NCI-H2107 treated with DMSO at 0.1 percent for 48 hours (cell line): ENCODE results near the gene RNF41.
"Not testable (repeated sequence)": the region's sequence is repeated elsewhere in the genome, so short reads cannot be mapped to it uniquely, and the experiment has no call there.

Experiments used
- DNase-seq: peaks from one replicate; lab custom pipeline; 2025; ENCODE audit not compliant: unreplicated experiment; lab: John Stamatoyannopoulos, UW

The RNF41 gene

GRCh38 chr12:56178347-56178746 is 43.4 kb downstream of the RNF41 start:
- DNase-seq, result no peak

GRCh38 chr12:56172839-56173238 is 48.9 kb downstream of the RNF41 start:
- DNase-seq, result no peak

DNA sequence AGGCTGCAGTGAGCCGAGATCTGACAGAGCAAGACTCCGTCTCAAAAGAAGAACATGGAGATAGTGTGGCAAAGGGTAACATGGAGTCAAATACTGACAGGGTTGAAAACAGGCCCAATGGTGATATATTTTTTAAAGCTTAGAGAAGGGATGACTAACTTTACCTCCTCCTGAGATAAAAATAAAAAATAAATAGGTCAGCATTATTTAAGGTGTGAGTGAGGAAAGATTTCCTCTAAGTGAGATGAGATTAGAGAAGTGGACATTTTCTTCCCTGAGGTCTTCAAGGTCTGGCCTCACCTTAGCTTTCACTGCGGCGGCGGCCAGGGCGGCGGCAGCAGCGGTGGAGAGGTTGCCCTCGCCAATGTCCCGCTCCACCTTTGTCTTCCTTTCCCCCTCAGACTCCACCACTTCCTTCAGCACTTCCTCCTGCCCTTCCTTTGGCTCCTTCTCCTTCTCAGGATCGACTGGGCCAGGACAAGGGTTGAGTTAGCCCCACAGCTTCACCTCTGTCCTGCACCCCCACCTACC is 52.4 kb downstream of the RNF41 start:
- no peak for DNase-seq

DNA sequence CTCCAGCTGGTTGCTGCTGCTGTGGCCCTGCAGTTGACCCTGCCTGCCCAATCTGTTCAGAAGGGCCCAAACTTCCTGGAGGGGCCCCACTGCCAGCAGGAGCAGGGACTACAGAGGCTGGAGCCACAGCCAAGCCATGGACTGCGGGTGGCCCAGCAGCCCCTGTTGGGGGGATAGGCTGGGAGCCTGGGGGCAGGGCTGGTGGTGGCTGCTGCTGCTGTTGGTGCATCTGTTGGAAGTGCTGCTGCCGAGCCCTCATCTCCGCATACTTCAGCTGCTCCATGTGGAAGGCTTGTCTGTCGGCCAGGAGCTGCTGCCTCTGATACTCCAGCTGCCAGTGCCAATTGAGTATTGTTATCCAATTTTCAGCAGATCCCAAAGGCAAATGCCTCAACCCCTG is 56.4 kb downstream of the RNF41 start:
- DNase-seq, result no peak

- no peak for DNase-seq
Observed at GRCh38 chr12:56164345-56164729, 57.4 kb downstream of the RNF41 start.

DNA sequence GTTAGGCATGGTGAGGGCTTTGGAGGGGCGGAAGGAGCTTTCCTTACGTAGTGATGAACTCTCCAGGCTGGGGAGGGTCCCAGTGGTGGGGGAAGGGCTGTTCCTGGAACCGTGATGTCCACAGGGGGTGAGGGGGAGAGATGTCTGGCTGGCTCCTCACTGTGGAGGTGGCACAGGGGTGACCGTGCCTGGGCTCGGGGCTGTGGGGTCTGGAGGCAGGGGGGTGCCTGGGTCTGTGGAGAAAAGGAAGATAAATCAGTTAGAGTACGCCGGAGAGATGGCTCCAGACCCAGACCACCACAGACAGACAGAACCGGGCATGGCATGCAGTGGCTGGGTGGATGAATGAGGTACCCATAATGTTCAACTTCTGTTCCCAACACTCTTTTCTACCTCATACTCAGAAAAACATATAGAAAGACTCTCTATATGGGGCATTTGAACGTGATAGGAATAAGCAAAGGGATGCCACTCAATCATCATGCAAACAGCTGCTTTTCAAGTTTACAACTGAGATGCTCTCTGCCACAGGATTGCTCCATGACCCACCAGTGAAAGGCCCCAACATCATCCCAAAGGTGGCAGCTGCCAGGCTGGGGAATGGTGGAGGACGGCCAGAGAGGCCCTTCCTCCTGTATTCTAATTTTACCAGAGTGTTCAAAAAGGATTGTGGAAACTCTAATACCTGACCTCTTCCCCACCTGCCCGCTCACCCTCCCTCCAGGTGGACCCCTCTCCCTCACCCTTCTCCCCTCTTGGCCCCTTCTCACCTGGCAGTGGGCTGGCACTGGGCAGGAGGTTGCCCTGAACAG is 58.0 kb downstream of the RNF41 start:
- no peak for DNase-seq

GRCh38 chr12:56162468-56163290 is 59.0 kb downstream of the RNF41 start:
- no peak for DNase-seq

GRCh38 chr12:56161690-56162351 is 59.9 kb downstream of the RNF41 start:
- DNase-seq, result no peak

DNA sequence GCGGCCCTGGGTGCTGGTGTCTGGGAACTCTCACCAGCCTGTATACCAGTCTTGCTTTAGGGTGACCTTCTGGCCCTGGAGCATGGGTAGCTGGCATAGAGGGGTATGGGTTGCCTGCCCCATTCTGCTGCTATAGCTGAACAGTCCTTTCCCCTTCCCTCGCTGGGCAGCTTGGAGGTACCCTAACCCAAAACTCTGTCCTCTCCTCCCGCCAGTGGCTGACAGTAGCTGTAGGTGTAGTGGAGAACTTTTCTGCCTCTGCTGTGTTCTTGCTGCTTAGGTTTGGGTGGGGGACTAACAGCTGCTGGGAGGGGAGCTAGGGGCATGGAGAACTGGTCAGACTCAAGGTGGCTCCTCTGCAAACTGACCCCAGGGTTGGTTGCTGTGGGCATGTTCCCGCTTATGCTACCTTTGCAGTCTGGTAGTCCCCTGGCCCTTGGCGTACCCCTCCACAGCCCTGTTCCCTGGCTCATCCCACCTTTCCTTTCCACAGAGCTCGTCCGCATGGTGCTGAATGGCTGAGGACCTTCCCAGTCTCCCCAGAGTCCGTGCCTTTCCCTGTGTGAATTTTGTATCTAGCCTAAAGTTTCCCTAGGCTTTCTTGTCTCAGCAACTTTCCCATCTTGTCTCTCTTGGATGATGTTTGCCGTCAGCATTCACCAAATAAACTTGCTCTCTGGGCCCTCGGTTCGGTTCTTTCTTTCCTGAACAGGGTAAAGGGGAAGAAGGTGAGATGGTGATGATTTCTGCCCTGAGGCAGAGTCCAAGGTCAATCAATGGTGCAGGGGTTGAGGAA is 60.6 kb downstream of the RNF41 start:
- DNase-seq, result no peak

- DNase-seq, result no peak
Observed at GRCh38 chr12:56160193-56160763, 61.4 kb downstream of the RNF41 start.

DNA sequence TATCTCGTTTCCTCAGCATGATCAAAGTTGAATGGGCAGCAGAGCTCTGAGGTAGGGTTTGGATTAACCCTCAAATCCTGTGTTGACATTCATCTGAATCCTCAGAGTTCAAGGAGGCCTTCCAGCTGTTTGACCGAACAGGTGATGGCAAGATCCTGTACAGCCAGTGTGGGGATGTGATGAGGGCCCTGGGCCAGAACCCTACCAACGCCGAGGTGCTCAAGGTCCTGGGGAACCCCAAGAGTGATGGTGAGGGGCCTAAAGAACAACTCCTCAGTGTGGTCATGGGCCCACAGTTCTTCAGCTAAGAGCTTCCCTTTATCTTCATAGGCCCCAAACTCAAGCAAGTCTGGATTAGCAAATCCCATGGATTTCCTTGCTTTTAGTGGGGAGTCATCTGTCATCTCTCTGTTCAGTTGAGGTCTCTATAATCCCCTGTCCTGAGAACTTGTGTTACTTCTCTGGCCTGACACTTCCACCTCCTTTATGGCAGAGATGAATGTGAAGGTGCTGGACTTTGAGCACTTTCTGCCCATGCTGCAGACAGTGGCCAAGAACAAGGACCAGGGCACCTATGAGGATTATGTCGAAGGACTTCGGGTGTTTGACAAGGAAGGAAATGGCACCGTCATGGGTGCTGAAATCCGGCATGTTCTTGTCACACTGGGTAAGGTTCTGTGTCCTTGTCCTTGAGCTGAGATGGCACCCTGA is 62.1 kb downstream of the RNF41 start:
- DNase-seq, result no peak

DNA sequence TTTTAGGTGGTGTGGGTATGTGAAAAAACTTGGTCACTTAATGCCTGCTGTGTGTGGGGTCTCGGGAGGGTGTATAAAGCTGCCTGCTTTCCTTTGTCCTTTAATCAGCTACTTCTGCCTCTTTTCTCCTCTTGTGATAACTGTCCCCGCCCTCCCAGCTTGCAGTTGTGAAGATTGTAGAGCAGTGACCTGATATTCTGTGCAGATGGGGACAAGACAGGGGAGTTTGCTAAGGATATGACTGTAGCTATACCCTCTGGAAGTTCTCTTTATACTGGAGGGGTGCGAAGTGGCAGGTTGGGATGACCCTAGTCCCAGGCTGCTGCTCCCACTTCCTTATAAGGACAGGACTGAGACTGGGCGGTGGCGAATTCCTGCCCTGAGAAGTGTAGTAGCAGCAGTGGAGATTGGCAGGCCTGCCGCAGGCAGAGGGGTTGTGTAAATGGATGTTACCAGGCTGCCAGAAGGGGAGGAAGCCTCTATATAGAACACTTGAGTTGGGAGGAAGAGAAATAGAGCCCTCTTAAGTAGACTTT is 62.7 kb downstream of the RNF41 start:
- peak; percentile 42 for DNase-seq

DNA sequence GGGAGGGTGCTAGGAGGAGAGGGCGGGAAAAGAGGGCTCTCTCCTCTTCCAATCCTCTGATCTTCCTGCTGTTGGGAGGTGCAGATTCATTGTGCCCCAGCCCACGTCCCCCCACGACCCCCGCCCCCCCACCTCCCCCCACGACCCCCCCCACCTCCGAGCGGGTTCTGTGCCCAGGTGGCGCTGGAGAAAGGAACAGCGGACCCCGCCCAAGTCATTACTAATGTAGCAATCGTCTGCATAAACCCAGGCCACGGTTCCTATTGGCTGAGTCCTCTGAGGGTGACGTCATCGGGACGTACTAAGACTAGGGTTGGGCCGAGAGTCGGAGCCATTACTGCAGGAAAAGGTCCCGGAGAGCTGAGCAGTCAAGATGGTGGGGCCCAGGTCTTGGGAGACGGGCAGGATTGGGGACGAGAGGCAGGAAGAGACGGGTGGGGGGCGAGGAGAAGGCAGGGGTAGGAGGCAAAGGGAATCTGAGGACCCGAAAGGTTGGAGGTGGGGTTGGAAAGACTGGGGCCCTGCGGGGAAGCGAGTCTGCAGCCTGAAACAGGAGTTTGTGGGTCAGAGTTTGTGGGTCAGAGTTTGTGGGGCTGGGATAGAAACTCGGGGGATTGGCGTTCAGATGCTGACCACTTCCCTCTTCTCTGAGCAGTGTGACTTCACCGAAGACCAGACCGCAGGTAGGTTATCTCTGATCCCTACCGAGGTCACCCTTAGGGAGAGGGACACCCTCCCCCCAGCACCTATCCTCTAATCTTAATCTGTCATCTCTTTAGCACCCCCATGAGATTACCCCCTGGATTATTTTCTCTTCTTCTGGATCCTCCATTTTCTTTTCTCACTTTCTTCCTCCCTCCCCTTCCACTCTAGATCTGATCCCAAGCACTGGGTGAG is 63.4 kb downstream of the RNF41 start, which contains the start of gene MYL6:
Gene MYL6 (plus strand): TSS at position 331 of the 897 bp plus-strand sequence. CDS start 43 bp downstream, at position 374.
- peak; percentile 99 for DNase-seq

GRCh38 chr12:56157201-56158028 is 64.3 kb downstream of the RNF41 start:
- DNase-seq, result peak; percentile 99

GRCh38 chr12:56156464-56157200 is 65.1 kb downstream of the RNF41 start:
- DNase-seq, result not testable (repeated sequence)

DNA sequence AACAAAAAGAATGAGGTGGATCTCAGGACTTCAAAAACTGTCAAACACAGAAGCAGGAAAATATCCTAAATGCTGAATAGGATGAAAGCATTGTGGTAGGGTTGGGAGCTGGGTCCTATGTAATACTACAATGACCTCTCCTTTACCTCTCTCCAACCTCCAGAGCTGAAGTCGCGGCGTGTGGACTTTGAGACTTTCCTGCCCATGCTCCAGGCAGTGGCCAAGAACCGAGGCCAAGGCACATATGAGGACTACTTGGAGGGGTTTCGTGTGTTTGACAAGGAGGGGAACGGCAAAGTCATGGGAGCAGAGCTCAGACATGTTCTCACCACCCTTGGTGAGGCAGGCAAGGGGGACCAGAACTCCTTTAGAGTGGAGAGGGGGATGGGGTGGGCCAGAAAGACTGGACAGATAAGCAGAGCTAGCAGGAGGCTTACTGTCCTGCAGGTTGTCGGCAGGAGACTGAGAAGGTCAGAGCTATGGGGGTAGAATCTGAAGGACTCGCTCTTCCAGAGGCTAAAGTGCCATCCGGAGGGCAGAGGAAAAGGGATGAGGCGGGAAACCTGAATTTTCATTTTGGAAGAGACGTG is 66.4 kb downstream of the RNF41 start:
- DNase-seq, result no peak
